Stomach (tissue), 9 donors: ENCODE data around the gene ACSL5. TPM values are rescaled to one million over a fixed set of nuclear protein-coding genes. Genes with fewer than 3 reads are reported as not detected.

Experiments used
- DNase-seq, 2 donors: peaks; one replicate each; pipeline versions ENCODE4 v3.0.0 to v3.0.0-alpha.2; 2013 to 2019
- H3K27ac ChIP-seq, 5 donors: fragments of 200-600 bp in 4 of 5; sonication (generic) in 4 of 5; one replicate each; pipeline ENCODE4 v1.5.1; 2013 to 2019; ENCODE audit warnings: mild to moderate bottlenecking in 1 of 5, moderate library complexity in 1 of 5
- H3K27me3 ChIP-seq, 3 donors: fragments of 200-600 bp; sonication (generic); one replicate each; pipeline ENCODE4 v1.5.1; 2017 to 2019; ENCODE audit warnings: mixed run types in 1 of 3
- H3K36me3 ChIP-seq, 4 donors: fragments of 200-600 bp; sonication (generic); 1 replicate in 3 of 4; 2 replicates in 1 of 4; pipeline ENCODE4 v1.5.1; 2016 to 2019
- H3K4me1 ChIP-seq, 4 donors: fragments of 200-600 bp; sonication (generic); one replicate each; pipeline ENCODE4 v1.5.1; 2016 to 2019
- H3K4me3 ChIP-seq, 4 donors: fragments of 200-600 bp; sonication (generic) in 3 of 4; one replicate each; pipeline ENCODE4 v1.5.1; 2016 to 2019; ENCODE audit warnings: mild to moderate bottlenecking in 1 of 4
- H3K9me3 ChIP-seq, 4 donors: fragments of 200-600 bp; sonication (generic); one replicate each; pipeline ENCODE4 v1.5.1; 2016 to 2019
- EP300 ChIP-seq: sonication (generic); formaldehyde crosslinking; IDR thresholded peaks from one replicate; pipeline ENCODE4 v1.6.1; 2017; ENCODE audit warnings: antibody characterized with exemption
- POLR2A ChIP-seq, 4 donors: fragments of 450-650 bp; IDR thresholded peaks; one replicate each; pipeline ENCODE4 v1.6.1; 2016; ENCODE audit warnings: antibody characterized with exemption in 4 of 4, control low read depth in 2 of 4, mild to moderate bottlenecking in 1 of 4, moderate library complexity in 1 of 4
- POLR2AphosphoS5 ChIP-seq, 3 donors: sonication (generic); formaldehyde crosslinking; IDR thresholded peaks; one replicate each; pipeline ENCODE4 v1.6.1; 2016; ENCODE audit warnings: antibody characterized with exemption in 3 of 3
- WGBS, 5 donors: extraction: QIAGEN DNeasy Blood & Tissue Kit in 3 of 5; methylation state at CpG; one replicate each; pipeline versions ENCODE4 v1.1.5 to v1.1.7; 2013 to 2018; 5-methylcytosine and 5-hydroxymethylcytosine counted together
- intact Hi-C: fragments of 100-400 bp; cut with DNase I; formaldehyde crosslinking; loops from one replicate; pipeline ENCODE4 v1.15.1; 2023; ENCODE audit warnings: low total_unique reads
- polyA plus RNA-seq, 3 donors: library from polyadenylated mRNA; stranded (reverse); fragments of 200-250 nt; gene quantifications; one replicate each; pipeline ENCODE4 v1.2.3, GENCODE V29; 2013
- total RNA-seq, 5 donors: library from RNA; depleted of rRNA; stranded (reverse); fragments of >200 nt; gene quantifications; one replicate each; pipeline versions ENCODE4 v1.1.0 to v1.2.3, GENCODE V29; 2014 to 2016
- TF ChIP-seq, protein P1 (sequence below), 7 experiments: fragments of 450-650 bp in 4 of 7; fragments of 200-600 bp in 3 of 7; sonication (generic) in 3 of 7; IDR thresholded peaks; one replicate each; pipeline ENCODE4 v1.5.1; 2016 to 2019; ENCODE audit warnings: antibody characterized with exemption in 7 of 7, control low read depth in 2 of 7, mild to moderate bottlenecking in 1 of 7
- donor health status: healthy with polysubstance abuse.
- donor health status: Bipolar disorder and iron deficiency.
- donor health status: healthy.

The ACSL5 gene
- total and polyA plus RNA-seq, 8 donors = 4.9 to 144 (median 16.6) TPM

DNA sequence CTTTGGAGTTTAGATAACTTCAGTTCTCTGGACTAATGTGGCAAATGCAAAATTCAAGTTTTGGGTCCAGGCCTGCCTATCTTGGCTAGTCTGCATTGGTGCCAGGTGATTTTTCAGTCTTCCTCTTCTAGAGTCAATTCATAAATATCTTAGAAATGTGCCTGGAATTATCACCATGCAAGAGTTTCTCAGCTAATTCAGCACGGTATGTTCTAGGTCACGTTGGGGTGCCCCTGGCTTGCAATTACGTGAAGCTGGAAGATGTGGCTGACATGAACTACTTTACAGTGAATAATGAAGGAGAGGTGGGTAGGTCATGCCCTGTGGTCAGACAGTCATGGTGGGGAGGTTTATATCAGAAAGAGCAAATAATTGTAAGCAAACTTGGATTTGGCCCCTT is 47.8 kb downstream of the ACSL5 start:
- Histone ChIP-seq H3K4me3 (no peak overlapping the region), H3K36me3 (peaks cover 27 to 95% (median 80%) of the 10 kb centered on the region in 4 donors), H3K9me3 (no peaks in the 10 kb centered on the region), H3K27ac (no peak overlapping the region), H3K27me3 (no peaks in the 10 kb centered on the region), H3K4me1 (no peaks in the 10 kb centered on the region)
- 77 to 95% (median 88%) methylated on average over 3 of the region's 3 CpGs for WGBS, 5 donors
- TF ChIP-seq POLR2AphosphoS5 (IDR thresholded peaks at IDR 0.05) (no peak), EP300 (no peak), POLR2A (IDR thresholded peaks at IDR 0.05) (no peak)
- TF ChIP-seq, protein P1, sequence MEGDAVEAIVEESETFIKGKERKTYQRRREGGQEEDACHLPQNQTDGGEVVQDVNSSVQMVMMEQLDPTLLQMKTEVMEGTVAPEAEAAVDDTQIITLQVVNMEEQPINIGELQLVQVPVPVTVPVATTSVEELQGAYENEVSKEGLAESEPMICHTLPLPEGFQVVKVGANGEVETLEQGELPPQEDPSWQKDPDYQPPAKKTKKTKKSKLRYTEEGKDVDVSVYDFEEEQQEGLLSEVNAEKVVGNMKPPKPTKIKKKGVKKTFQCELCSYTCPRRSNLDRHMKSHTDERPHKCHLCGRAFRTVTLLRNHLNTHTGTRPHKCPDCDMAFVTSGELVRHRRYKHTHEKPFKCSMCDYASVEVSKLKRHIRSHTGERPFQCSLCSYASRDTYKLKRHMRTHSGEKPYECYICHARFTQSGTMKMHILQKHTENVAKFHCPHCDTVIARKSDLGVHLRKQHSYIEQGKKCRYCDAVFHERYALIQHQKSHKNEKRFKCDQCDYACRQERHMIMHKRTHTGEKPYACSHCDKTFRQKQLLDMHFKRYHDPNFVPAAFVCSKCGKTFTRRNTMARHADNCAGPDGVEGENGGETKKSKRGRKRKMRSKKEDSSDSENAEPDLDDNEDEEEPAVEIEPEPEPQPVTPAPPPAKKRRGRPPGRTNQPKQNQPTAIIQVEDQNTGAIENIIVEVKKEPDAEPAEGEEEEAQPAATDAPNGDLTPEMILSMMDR (IDR thresholded peaks at IDR 0.05) = no peak
- intact Hi-C loops = no loop called here
- no peak for DNase-seq

- Histone ChIP-seq H3K36me3 (peaks cover 19 to 96% (median 86%) of the 10 kb centered on the region in 4 donors), H3K9me3 (no peaks in the 10 kb centered on the region), H3K4me1 (no peaks in the 10 kb centered on the region), H3K27me3 (no peaks in the 10 kb centered on the region), H3K27ac (no peak overlapping the region), H3K4me3 (no peak overlapping the region)
- TF ChIP-seq, protein P1 (IDR thresholded peaks at IDR 0.05) = no peak
- no peak for TF ChIP-seq POLR2A (IDR thresholded peaks at IDR 0.05)
- TF ChIP-seq POLR2AphosphoS5 (IDR thresholded peaks at IDR 0.05) = no peak
- no peak for TF ChIP-seq EP300
- intact Hi-C loops = no loop called here
- WGBS, 5 donors = 58 to 81% (median 68%) methylated on average over 2 of the region's 2 CpGs
- DNase-seq = no peak
Measured at GRCh38 chr10:112424651-112425050, 50.7 kb downstream of the ACSL5 start.

DNA sequence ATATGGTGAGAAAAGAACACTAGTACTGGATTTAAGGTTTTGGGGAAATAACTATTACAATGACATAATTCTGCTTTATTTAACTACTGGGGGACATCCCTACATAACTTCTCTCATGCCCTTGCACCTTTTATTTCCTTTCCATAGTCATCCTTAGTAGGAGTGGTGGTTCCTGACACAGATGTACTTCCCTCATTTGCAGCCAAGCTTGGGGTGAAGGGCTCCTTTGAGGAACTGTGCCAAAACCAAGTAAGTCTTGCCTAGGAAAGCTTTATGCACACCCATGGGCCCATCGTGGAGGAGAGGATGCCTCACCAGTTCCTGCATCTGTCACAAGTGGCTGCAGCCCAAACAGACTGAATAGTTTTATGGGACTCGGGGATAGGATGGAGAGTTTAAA is 52.2 kb downstream of the ACSL5 start:
- Histone ChIP-seq H3K4me3 (no peak overlapping the region), H3K27me3 (no peaks in the 10 kb centered on the region), H3K36me3 (peaks cover 32 to 96% (median 93%) of the 10 kb centered on the region in 4 donors), H3K4me1 (no peaks in the 10 kb centered on the region), H3K27ac (no peak overlapping the region), H3K9me3 (no peaks in the 10 kb centered on the region)
- TF ChIP-seq EP300 = no peak
- TF ChIP-seq, protein P1 (IDR thresholded peaks at IDR 0.05) = no peak
- no peak for TF ChIP-seq POLR2AphosphoS5 (IDR thresholded peaks at IDR 0.05)
- TF ChIP-seq POLR2A (IDR thresholded peaks at IDR 0.05) = no peak
- DNase-seq = no peak
- WGBS, 5 donors = 67 to 84% (median 70%) methylated on average over 2 of the region's 2 CpGs
- intact Hi-C loops = no loop called here

- Histone ChIP-seq H3K27ac (no peak overlapping the region), H3K9me3 (no peaks in the 10 kb centered on the region), H3K4me1 (no peaks in the 10 kb centered on the region), H3K27me3 (no peaks in the 10 kb centered on the region), H3K36me3 (peaks cover 23 to 100% (median 98%) of the 10 kb centered on the region in 4 donors), H3K4me3 (no peak overlapping the region)
- no peak for DNase-seq
- intact Hi-C loops = no loop called here
- 58 to 68% (median 63%) methylated on average over 3 of the region's 3 CpGs for WGBS, 5 donors
- TF ChIP-seq, protein P1 (IDR thresholded peaks at IDR 0.05) = no peak
- no peak for TF ChIP-seq EP300
Measured at GRCh38 chr10:112429147-112429546, 55.2 kb downstream of the ACSL5 start.
